ENCODE measurements around the gene KRT23. TPM values are rescaled to one million over a fixed set of nuclear protein-coding genes. Genes with fewer than 3 reads are reported as not detected.

KRT23 gene
- total RNA-seq, 1 experiment from 2014 or later = not detected

- Histone ChIP-seq H3K14ac (ENCODE audit: insufficient read depth, low read length) (no peak overlapping the region), H3K18ac (ENCODE audit: insufficient read length, low read depth, low read length) (no peak overlapping the region), H4K20me1 (ENCODE audit: control insufficient read depth, insufficient read depth, insufficient read length) (no peaks in the 10 kb centered on the region), H3T11ph (ENCODE audit: low read length) (no peak overlapping the region), H3K9me3 (ENCODE audit: control insufficient read depth, low read depth, low read length) (no peaks in the 10 kb centered on the region), H3K4me1 (ENCODE audit: insufficient read depth, low read length) (no peaks in the 10 kb centered on the region), H4K5ac (ENCODE audit: insufficient read length, low read depth, low read length) (no peak overlapping the region), H2AK5ac (ENCODE audit: insufficient read length, low read length) (no peak overlapping the region), H2BK15ac (ENCODE audit: low read depth, low read length) (no peak overlapping the region), H3K56ac (ENCODE audit: insufficient read length, low read depth, low read length) (no peak overlapping the region), H2BK5ac (ENCODE audit: insufficient read length, low read length) (no peak overlapping the region), H3K23ac (ENCODE audit: insufficient read length, low read depth, low read length) (no peak overlapping the region), H3K79me1 (ENCODE audit: insufficient read depth, low read depth, low read length, poor library complexity, severe bottlenecking) (no peaks in the 10 kb centered on the region), H4K91ac (ENCODE audit: insufficient read length, low read depth, low read length) (no peak overlapping the region), H3K27ac (ENCODE audit: insufficient read length, low read depth, low read length) (no peak overlapping the region), H3K27me3 (ENCODE audit: insufficient read depth, low read length) (no peaks in the 10 kb centered on the region), H2BK20ac (ENCODE audit: low read depth, low read length, poor library complexity, severe bottlenecking) (no peak overlapping the region), H2BK120ac (ENCODE audit: low read depth, low read length, poor library complexity, severe bottlenecking) (no peak overlapping the region), H3K4me2 (ENCODE audit: insufficient read depth, insufficient read length, low read length) (no peak overlapping the region), H2BK12ac (ENCODE audit: insufficient read length, low read depth, low read length) (no peak overlapping the region), H3K9ac (ENCODE audit: extremely low read depth, insufficient read length, low read length) (no peak overlapping the region), H3K79me2 (ENCODE audit: insufficient read depth, low read length) (no peaks in the 10 kb centered on the region), H3K23me2 (ENCODE audit: insufficient read length, low read depth, low read length, poor library complexity, severe bottlenecking) (peaks cover 3% of the 10 kb centered on the region), H3K4ac (ENCODE audit: low read depth, low read length) (no peak overlapping the region), H2AFZ (ENCODE audit: low read length) (no peak overlapping the region), H4K8ac (replicated peaks; ENCODE audit: insufficient read length, low read depth, low read length) (no peak overlapping the region)
- TF ChIP-seq, protein P1, sequence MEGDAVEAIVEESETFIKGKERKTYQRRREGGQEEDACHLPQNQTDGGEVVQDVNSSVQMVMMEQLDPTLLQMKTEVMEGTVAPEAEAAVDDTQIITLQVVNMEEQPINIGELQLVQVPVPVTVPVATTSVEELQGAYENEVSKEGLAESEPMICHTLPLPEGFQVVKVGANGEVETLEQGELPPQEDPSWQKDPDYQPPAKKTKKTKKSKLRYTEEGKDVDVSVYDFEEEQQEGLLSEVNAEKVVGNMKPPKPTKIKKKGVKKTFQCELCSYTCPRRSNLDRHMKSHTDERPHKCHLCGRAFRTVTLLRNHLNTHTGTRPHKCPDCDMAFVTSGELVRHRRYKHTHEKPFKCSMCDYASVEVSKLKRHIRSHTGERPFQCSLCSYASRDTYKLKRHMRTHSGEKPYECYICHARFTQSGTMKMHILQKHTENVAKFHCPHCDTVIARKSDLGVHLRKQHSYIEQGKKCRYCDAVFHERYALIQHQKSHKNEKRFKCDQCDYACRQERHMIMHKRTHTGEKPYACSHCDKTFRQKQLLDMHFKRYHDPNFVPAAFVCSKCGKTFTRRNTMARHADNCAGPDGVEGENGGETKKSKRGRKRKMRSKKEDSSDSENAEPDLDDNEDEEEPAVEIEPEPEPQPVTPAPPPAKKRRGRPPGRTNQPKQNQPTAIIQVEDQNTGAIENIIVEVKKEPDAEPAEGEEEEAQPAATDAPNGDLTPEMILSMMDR (conservative IDR thresholded peaks at IDR 0.05) = no peak
- peaks cover 12 to 16% of the 10 kb centered on the region in 2 experiments for H3K4me1 Mint-ChIP-seq
- no peaks in the 10 kb centered on the region for H3K36me3 Mint-ChIP-seq (ENCODE audit: insufficient read depth in 1 of 3, low read depth in 3 of 3)
- no peak overlapping the region for H3K27ac Mint-ChIP-seq
- no CpG with 5 or more reads among the region's 3 CpGs for WGBS (ENCODE audit: extremely low coverage, insufficient read length, low lambda C conversion rate)
- peaks cover 0 to 4% of the 10 kb centered on the region in 2 experiments; a peak in 3 of 5 replicates for H3K9me3 Mint-ChIP-seq
- H3K4me3 Mint-ChIP-seq = no peak overlapping the region
- no peak for DNase-seq
- peaks cover 4% of the 10 kb centered on the region for H3K27me3 Mint-ChIP-seq (ENCODE audit: low read depth)
Measured at GRCh38 chr17:40938981-40939380, 1.5 kb upstream of the KRT23 start.

Measured in H9 (cell line).